Esophagus squamous epithelium (tissue), 4 donors: ENCODE measurements around the gene ZNF282.

Experiments used
- CTCF ChIP-seq, 6 experiments: fragments of 450-650 bp in 4 of 6; fragments of 200-600 bp in 2 of 6; sonication (generic) in 2 of 6; IDR thresholded peaks; one replicate each; pipeline ENCODE4 v1.5.1; 2016 to 2019; ENCODE audit warnings: antibody characterized with exemption in 6 of 6, mild to moderate bottlenecking in 4 of 6, moderate library complexity in 4 of 6
- POLR2A ChIP-seq, 4 donors: fragments of 450-650 bp; IDR thresholded peaks; one replicate each; pipeline ENCODE4 v1.6.1; 2017; ENCODE audit warnings: antibody characterized with exemption in 4 of 4, mild to moderate bottlenecking in 4 of 4, moderate library complexity in 3 of 4

- TF ChIP-seq CTCF (IDR thresholded peaks at IDR 0.05), result no peak
- no peak for TF ChIP-seq POLR2A (IDR thresholded peaks at IDR 0.05)
Measured at GRCh38 chr7:149245244-149245643, 49.9 kb downstream of the ZNF282 start.
